NCI-H146 treated with DMSO at 0.1 percent for 48 hours (cell line): Measurements from ENCODE around the gene SPRED2.

Source experiments
- DNase-seq: peaks from one replicate; lab custom pipeline; 2025; ENCODE audit not compliant: unreplicated experiment; lab: John Stamatoyannopoulos, UW

The SPRED2 gene

GRCh38 chr2:65388596-65389390, 43.6 kb downstream of the SPRED2 start:
- DNase-seq: no peak

- no peak for DNase-seq
Measured at GRCh38 chr2:65388051-65388531, 44.3 kb downstream of the SPRED2 start.

- no peak for DNase-seq
Measured at GRCh38 chr2:65386989-65387388, 45.4 kb downstream of the SPRED2 start.

GRCh38 chr2:65386344-65386743, 46.1 kb downstream of the SPRED2 start:
- DNase-seq: no peak

- DNase-seq: no peak
Measured at GRCh38 chr2:65383541-65384488, 48.6 kb downstream of the SPRED2 start.

- no peak for DNase-seq
Measured at GRCh38 chr2:65382776-65383357, 49.5 kb downstream of the SPRED2 start.

GRCh38 chr2:65382323-65382722, 50.1 kb downstream of the SPRED2 start:
- DNase-seq: no peak

- DNase-seq: no peak
Measured at GRCh38 chr2:65381607-65382051, 50.8 kb downstream of the SPRED2 start.

GRCh38 chr2:65380255-65380654, 52.1 kb downstream of the SPRED2 start:
- DNase-seq: no peak

GRCh38 chr2:65379721-65380171, 52.7 kb downstream of the SPRED2 start:
- DNase-seq: no peak

- no peak for DNase-seq
Measured at GRCh38 chr2:65379223-65379622, 53.2 kb downstream of the SPRED2 start.

GRCh38 chr2:65378290-65378689, 54.1 kb downstream of the SPRED2 start:
- DNase-seq: no peak

GRCh38 chr2:65377556-65378192, 54.7 kb downstream of the SPRED2 start:
- DNase-seq: no peak

- no peak for DNase-seq
Measured at GRCh38 chr2:65375723-65376122, 56.7 kb downstream of the SPRED2 start.

GRCh38 chr2:65374999-65375398, 57.4 kb downstream of the SPRED2 start:
- no peak for DNase-seq

- no peak for DNase-seq
Measured at GRCh38 chr2:65374575-65374974, 57.8 kb downstream of the SPRED2 start.

GRCh38 chr2:65373365-65373918, 59.0 kb downstream of the SPRED2 start:
- DNase-seq: no peak

GRCh38 chr2:65372619-65373018, 59.8 kb downstream of the SPRED2 start:
- DNase-seq: no peak

GRCh38 chr2:65371074-65371434, 61.3 kb downstream of the SPRED2 start:
- DNase-seq: no peak

- no peak for DNase-seq
Measured at GRCh38 chr2:65370387-65371073, 61.9 kb downstream of the SPRED2 start.
